CD4-positive, alpha-beta T cell treated with Interleukin-4 for 1 hour (primary cell): ENCODE results near the gene CEACAM8.
"Not testable (repeated sequence)": the region's sequence is repeated elsewhere in the genome, so short reads cannot be mapped to it uniquely, and the experiment has no call there.

Experiments used
- DNase-seq, 2 donors: peaks; one replicate each; pipeline ENCODE4 v3.0.0-alpha.2; 2020 to 2022

The CEACAM8 gene

DNA sequence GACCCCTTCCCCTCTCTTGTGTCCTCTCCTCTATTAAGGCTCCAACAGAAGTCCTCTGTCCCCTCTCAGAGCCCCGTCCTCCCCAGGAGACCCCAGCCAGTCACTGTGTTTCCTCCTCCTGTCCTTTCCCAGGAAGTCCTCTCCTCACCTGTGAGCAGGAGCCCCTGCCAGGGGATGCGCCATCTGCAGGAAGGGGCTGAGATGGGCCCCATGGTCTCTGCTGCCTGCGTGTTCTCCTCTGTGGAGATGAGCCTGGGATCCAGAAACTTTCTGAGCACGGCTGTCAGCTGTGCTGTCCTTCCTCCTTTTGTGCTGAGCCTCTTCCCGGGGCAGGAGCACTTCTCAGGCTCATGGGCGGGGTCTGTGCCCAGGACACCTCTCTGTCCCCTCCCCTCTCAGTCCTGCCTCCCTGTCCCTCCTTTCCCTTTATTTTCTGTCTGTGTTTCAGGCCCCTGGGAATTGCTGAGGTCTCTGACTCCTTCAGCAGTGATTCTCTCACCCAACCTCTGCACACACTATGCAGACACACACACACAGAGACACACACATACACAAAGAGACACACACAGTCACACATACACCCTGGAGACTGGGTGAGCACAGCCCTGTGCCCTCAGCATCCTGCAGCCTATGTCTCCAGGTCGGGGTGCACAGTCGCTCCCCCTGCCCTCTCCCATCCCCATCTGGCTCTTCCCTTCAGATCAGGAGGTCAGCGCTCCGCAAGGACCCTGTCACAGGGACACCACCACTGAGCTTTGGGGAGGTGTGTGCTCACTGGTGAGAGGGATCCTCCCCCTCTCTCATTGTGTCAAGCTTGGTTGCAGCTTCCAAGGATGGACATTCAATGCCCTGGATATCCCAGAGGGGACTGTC, at the start of gene CEACAM8:
CEACAM8 (minus strand) TSS at position 308 of the 873 bp plus-strand sequence; CDS start at position 212, 96 bp downstream.
- DNase-seq = no peak

- DNase-seq = not testable (repeated sequence)
These were observed 44.8 kb upstream of the CEACAM8 start for GRCh38 chr19:42639324-42640092.

DNA sequence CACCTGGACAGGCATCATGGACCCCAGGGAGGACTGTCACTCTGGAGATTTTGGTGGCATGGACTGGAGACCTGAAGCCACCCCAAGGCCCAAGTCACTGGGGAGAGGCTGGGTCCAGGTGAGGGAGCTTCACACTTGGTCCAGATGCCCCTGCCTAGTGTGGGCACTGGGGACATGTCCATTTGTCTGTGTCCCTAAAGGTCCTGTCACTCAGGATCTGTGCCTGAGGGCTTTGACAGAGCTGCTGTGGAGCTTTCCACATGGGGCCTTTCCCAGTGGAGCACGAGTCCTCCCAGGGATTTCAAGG, 40.5 kb upstream of the CEACAM8 start:
- no peak for DNase-seq

DNA sequence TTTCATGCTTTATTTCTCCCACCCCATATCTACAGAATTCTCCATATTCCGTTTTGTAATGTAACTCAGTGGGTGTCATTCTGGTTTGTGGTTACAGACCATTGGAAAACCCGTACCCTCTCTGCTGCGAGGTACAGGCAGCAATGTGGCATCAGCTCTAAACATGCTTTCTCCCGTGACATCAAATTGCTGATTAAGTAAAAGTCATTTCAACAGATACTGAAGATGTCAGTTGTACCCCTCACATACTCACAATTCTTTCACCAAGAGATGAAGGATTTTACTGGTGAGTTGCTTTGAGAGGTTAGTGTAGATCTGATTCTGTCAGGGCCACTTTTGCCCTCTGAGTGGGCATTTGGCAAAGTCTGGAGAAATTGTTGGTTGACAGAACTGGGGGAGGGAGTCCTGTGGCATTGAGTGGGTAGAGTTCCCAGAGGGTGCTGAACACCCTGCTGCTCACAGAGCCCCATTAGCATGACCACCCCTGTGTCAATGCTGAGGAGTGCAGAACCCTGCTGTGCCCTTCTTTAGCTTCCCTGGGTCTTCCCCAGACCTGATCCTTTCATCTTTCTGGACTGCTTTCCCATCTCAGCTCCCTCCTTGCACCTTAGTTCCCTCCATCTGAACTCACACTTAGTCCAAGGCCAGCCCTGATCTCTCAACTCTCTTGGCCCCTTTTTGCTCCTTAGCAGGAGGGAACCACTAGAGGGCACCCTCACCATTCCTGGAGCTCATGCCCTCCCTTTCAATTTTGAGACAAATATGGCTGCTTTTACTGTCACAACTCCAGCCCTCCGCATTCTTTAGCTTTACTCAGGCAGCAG, 39.9 kb upstream of the CEACAM8 start:
- peak in 1 of 2 donors; percentile 24 for DNase-seq

DNA sequence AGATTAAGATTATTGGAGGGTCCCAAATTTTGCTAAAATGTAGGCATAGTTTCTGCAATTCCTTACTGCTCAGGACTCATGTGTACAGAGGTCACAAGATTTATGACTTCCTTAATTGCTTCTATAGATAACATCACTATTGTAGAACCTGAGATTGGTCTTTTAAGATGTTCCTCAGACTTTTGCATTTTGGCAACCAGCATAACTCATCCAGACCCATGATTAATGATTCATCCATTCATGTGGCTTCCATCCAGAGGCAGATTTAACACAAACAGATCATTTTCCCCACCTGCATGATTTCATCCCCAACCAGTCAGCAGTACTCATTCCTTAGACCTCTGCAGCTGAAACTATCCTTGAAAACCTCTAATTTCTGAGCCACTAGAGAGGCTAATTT, 34.5 kb upstream of the CEACAM8 start:
- DNase-seq = no peak

DNA sequence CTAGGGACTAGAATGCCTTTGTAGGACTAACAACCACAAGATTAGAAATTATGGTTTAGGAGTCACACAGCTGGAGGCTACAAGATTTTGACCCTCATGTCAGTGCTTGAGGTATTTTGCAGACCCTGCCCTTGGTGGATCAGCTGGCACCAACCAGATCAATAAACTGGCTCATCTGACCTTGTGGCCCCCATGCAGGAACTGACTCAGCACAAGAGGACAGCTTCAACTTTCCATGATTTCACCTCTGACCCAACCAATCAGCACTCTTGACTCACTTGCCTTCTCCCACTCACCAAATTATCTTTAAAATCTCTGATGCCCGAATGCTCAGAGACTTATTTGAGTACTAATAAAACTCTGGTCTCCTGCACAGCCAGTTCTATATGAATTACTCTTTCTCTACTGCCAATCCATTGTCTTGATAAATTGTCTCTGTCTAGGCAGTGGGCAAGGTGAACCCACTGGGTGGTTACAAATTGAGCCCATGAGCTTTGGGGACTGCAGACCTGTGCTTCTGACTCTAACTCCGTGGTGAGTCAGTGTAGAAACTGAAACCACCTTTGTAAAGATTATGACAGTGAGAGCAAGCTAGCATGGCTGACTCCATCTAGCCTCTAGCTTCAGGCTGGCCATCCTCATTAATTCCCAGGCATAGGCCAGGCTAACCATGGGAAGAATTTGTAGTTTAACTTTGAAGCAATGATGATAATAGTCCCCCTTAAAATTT, 33.9 kb upstream of the CEACAM8 start:
- no peak for DNase-seq

GRCh38 chr19:42627916-42628315, 33.2 kb upstream of the CEACAM8 start:
- no peak for DNase-seq

DNA sequence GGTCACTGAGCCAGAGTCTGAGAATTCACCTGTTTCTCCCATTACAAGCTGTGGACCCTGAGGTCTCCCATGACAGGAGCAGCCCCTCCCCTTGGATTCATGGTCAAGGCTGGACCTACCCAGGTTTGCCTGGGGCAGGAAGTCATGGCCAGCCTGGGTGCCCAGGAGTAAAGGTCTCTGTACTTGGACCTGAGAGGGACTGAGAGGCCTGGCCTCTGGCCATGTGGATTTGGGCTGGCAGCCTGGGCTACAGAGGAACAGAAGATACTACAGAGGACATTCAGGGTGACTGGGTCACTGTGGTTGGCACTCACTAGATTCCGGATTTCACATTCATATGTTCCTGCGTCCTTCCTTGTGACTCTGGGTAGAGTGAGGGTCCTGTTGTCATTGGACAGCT, 31.5 kb upstream of the CEACAM8 start:
- no peak for DNase-seq

- no peak for DNase-seq
These were observed 24.5 kb upstream of the CEACAM8 start for GRCh38 chr19:42619271-42619670.

DNA sequence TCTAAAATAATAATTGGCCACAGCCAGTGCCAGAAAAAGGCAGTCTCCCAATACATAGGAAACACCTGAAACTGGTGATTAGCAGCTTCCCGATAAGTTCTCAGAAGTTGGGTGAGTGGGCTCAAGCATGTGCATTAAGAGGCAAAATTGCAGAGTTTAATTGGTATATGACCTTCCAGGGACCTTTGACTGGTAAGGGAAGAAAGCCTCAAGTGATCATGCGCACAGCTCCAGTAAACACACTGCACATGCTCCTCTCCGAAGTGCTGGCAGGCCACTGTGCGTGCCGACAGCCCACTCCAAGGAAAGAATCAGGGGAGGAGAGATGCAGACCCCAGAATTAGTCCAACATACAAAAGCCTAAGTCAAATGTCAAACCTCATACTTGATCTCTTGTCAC, 18.9 kb upstream of the CEACAM8 start:
- DNase-seq = no peak

DNA sequence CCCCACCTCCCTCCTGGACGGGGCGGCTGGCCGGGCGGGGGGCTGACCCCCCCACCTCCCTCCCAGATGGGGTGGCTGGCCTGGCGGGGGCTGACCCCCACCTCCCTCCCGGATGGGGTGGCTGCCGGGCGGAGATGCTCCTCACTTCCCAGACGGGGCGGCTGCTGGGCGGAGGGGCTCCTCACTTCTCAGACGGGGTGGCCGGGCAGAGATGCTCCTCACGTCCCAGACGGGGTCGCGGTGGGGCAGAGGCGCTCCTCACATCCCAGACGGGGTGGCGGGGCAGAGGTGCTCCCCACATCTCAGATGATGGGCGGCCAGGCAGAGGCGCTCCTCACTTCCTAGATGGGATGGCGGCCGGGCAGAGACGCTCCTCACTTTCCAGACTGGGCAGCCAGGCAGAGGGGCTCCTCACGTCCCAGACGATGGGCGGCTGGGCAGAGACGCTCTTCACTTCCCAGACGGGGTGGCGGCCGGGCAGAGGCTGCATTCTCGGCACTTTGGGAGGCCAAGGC, 15.7 kb upstream of the CEACAM8 start:
- DNase-seq = not testable (repeated sequence)

- DNase-seq = peak; percentile 17 to 32
These were observed 12.1 kb upstream of the CEACAM8 start for GRCh38 chr19:42606660-42607351.

DNA sequence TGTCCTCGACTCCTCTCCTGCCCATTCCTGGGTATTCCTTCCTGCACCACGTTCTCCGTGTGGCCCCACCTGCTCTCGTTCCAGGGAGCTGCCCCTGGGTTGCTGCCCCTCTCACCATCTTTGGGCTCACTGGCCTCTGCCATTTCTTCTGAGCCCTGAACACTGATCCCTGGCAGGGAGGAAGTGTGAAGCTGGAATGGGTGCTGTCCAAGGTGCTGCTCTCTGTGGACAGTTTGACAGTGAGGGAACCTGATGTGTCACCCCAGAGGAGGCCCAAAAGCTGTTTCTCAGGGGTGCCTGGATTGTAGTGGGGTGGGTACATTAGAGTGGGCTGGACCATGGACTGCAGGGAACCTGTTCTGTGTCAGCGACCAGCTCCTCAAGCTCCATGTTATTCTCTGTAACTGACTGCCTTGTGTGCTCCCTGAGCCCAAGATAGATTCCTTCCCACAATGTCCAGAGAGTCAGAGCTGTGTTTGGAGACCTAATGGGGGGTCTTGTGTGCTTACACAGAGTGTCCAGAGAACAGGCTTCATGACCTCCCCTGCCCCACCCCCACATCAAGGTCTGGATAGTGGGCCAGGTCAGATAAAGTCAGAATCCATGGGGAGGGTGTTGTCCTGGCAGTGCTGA, 7.2 kb upstream of the CEACAM8 start:
- DNase-seq = no peak

DNA sequence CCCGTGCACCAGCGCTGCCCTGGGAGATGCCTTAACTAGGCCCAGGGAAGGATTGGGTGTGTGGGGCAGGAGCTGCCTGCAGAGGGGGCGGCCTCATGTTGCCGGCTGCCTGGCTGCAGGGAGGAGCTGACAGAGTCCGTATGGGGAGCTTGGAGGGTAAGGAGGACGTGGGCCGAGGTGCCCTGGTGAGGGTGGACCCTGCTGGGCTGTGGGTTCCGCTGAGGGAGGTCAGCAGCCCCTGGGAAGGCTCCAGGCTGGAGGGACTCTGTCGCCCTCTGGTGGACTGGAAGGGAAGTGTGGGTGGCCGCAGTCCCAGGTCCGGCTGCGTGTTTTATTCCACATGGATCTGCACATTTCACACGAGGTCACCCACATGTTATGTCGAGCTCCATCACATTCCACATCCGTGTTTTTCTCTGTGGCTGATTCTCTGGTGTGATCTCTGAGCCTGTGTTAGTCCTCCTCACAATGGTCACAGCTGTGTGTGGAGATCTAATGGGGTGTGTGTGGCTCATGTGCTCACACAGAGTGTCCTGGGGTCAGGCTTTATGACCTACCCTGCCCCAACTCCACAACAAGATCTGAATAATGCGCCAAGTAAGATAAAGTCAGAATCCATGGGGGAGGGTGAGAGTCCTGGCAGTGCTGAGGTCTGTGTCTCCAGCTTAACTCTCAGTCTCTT, 1.8 kb upstream of the CEACAM8 start:
- peak; percentile 22 to 25 for DNase-seq

DNA sequence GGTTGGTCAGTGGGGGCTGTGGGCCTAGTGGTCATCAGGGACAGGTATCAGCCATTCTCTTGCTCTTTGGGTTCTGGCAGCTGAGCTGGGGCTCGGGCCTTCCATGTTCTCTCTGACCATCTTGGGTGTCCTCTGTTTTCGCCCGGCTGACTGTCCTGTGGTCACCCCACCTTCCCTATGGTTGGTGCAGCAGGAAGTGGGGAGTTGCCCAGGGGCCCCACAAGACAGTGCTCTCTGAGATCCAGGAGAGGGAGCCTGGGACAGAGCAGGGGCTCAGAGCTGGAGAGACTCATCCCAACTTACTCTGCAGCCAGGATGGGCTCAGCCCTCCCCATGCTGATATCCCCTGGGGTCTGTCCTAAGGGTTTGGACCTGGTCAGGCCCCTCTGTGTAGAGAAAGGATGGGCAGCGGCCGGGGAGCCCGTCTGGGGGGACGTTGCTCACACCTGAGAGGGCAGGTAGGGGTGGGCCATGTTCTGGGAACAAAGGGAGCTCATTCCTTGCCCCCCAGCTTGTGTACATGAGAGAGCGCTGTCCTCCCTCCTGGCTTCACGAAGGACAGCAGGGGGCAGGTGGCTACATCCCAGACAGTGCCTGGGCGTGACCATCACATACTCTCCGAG, 937 bp upstream of the CEACAM8 start:
- DNase-seq = no peak

DNA sequence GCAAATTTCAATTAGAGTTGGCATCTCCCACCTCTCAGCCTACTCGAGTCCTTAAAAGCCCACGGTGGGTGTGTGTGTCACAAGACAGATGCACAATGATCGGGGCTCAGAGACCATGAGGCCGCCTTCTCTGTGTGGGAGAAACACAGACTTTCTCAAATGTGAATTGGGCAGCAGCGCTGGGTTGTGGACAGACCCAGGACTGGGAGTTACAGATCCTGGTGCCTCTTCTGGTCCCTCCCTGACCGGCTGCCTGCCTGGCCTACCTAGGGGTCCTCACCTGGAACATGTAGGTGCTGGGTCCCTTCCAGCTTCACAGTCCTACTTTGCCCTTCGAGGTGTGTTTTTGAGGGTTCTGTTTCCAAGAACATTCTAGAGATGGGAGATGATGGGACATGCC, 4.9 kb downstream of the CEACAM8 start:
- no peak for DNase-seq

GRCh38 chr19:42584466-42584865, 10.3 kb downstream of the CEACAM8 start:
- no peak for DNase-seq

DNA sequence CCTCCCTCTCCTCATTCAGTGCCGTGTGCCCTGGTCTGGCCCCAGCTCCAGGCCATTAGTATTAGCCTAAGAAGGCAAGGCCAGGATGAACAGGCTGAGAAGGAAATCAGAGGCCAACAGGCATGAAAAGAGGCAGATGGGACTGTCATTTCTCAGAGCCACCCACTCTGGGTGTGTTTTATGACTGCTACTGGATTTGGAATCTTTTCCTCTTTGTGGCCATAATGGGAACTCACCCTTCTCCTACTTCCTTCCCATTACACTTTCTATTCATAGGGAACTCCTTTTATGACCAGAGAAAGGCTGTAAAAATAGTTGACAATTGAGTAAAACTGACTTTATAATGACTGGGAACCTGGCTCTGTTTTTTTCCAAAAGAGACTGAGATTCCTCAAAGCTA, 17.7 kb downstream of the CEACAM8 start:
- DNase-seq = no peak

GRCh38 chr19:42576241-42576640, 18.5 kb downstream of the CEACAM8 start:
- DNase-seq = no peak

GRCh38 chr19:42573642-42574041, 21.1 kb downstream of the CEACAM8 start:
- no peak for DNase-seq
